SK-N-MC (cell line): ENCODE results near the gene ATP8B3.

Source experiments
- EZH2 ChIP-seq: fragments of 200-600 bp; sonication (generic); IDR thresholded peaks from one replicate; pipeline ENCODE4 v1.6.1; 2017; ENCODE audit warnings: antibody characterized with exemption
- FOXP2 ChIP-seq: optimal IDR thresholded peaks from 2 replicates; pipeline ENCODE3; 2011; ENCODE audit warnings: mild to moderate bottlenecking, moderate library complexity; ENCODE audit not compliant: insufficient read depth; ENCODE audit errors: extremely low read length, control extremely low read depth
- POLR2AphosphoS5 ChIP-seq: IDR thresholded peaks from 2 replicates; pipeline ENCODE4 v1.6.1; 2012; ENCODE audit warnings: mild to moderate bottlenecking, low read depth, low read length, borderline replicate concordance

DNA sequence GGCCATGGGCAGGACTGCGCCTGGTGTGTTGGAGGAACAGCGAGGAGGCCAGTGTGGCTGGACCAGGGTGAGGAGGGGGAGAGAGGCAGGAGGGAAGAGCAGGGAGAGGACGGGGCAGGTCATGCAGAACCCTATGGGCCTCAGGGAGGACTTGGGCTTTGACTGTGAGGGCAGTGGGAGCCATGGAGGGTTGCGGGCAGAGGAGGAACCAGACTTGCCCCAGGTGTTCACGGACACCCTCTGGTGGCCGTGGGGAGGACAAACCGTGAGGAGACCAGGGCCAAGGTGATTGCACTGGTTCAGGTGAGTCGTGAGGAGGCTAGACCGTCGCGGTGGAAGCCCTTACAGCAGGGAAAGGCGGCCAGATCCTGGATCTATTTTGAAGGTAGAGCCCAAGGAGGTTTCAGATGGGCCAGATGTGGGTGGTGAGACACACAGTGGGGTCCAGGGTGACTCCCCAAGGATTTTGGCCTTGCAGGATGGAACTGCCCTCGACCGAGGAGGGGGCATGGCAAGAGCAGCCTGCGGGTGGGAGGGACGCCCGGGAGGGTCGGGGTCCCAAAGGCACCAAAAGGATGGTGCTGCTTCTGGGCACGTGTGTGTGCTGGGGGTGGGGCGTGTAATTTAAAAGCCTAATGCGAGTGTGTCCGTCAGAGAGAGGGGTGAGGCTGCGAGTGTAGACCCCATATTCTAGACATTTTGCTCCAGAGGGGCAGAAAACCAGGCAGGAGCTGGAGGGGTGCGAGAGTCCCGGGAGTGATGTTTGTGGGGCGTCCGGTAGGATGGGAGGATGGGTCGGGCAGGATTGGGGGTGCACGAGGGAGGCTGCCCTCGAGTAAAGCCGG, 39.0 kb upstream of the ATP8B3 start:
- TF ChIP-seq EZH2 (no peak), POLR2AphosphoS5 (no peak), FOXP2 (no peak)
